K562 (cell line): Measurements from ENCODE around the gene NDP. TPM values are rescaled to one million over a fixed set of nuclear protein-coding genes. Genes with fewer than 3 reads are reported as not detected.

Source experiments
- ATAC-seq: fragments of 200-7000 bp; cut with Tn5 transposase; 3 replicates; pipeline ENCODE4 v1.9.1; 2020; ENCODE audit warnings: moderate library complexity
- BruUV-seq: library from RNA; stranded (reverse); fragments of 400-500 nt; replicated peaks from 2 replicates; lab custom pipeline; 2021; lab: Mats Ljungman, UMichigan
- CTCF ChIA-PET: fragments of 300-600 bp; formaldehyde crosslinking; extraction: SDS; loops from one replicate; lab custom pipeline; 2021; ENCODE audit warnings: low intra/inter-chr PET ratio; lab: Yijun Ruan, JAX
- POLR2A ChIA-PET: fragments of 300-600, 350-650 bp; sonication (Branson Sonifier 250); formaldehyde crosslinking; extraction: SDS; loops from one replicate; lab custom pipeline; 2021; ENCODE audit warnings: antibody characterized with exemption, inconsistent platforms; lab: Yijun Ruan, JAX
- DNase-seq, 4 experiments: peaks; one replicate each; pipeline versions ENCODE4 v3.0.0 to v3.0.0-alpha.2; 2011 to 2018; ENCODE audit warnings: low spot score in 3 of 4, mixed read lengths in 3 of 4; ENCODE audit errors: extremely low read depth in 1 of 4
- FAIRE-seq: peaks from 2 replicates; lab custom pipeline; 2011; peaks lifted over from hg19 to GRCh38; lab: Jason Lieb, UNC
- H2AFZ ChIP-seq: 2 replicates; pipeline ENCODE4 v1.6.0; 2011; ENCODE audit warnings: low read depth, low read length, control low read depth, inconsistent platforms
- H3K27ac ChIP-seq: fragments of 200-600 bp; 3 replicates; pipeline ENCODE4 v1.8.0; 2011; ENCODE audit warnings: low read depth, mild to moderate bottlenecking, control low read depth, inconsistent platforms, low read length, moderate library complexity, mixed read lengths; ENCODE audit errors: extremely low read depth
- H3K27me3 ChIP-seq, 2 experiments: fragments of 300-600 bp in 1 of 2; 2 replicates in 1 of 2; 3 replicates in 1 of 2; pipeline versions ENCODE4 v1.6.0 to v1.8.0; 2011; ENCODE audit warnings: inconsistent platforms in 2 of 2, low read length in 2 of 2, mild to moderate bottlenecking in 1 of 2, mixed read lengths in 1 of 2, moderate library complexity in 1 of 2; ENCODE audit not compliant: control insufficient read depth in 2 of 2, insufficient read depth in 2 of 2
- H3K36me3 ChIP-seq: fragments of 300-600 bp; 3 replicates; pipeline ENCODE4 v1.8.0; 2011; ENCODE audit warnings: mild to moderate bottlenecking, low read length, inconsistent platforms; ENCODE audit not compliant: control insufficient read depth, insufficient read depth
- H3K4me1 ChIP-seq, 2 experiments: fragments of 200-600 bp in 1 of 2; replicated peaks in 1 of 2; 2 replicates in 1 of 2; 3 replicates in 1 of 2; pipeline versions ENCODE4 v1.5.1 to v1.8.0; 2011; ENCODE audit warnings: inconsistent platforms in 2 of 2, low read length in 2 of 2, mild to moderate bottlenecking in 1 of 2, mixed read lengths in 1 of 2, moderate library complexity in 1 of 2; ENCODE audit not compliant: control insufficient read depth in 2 of 2, insufficient read depth in 2 of 2
- H3K4me2 ChIP-seq: 2 replicates; pipeline ENCODE4 v1.6.1; 2011; ENCODE audit warnings: low read length, control low read depth, inconsistent platforms, mixed read lengths; ENCODE audit not compliant: insufficient read depth
- H3K4me3 ChIP-seq: fragments of 200-600 bp; sonication (generic), shearing (Covaris generic); 2 replicates; pipeline ENCODE4 v1.5.1; 2016; ENCODE audit warnings: control low read depth, inconsistent platforms
- H3K79me2 ChIP-seq: fragments of 200-600 bp; 3 replicates; pipeline ENCODE4 v1.8.0; 2011; ENCODE audit warnings: low read length, inconsistent platforms; ENCODE audit not compliant: control insufficient read depth, insufficient read depth
- H3K9ac ChIP-seq, 2 experiments: 2 replicates each; pipeline versions ENCODE4 v1.6.0 to v1.6.1; 2011; ENCODE audit warnings: low read depth in 2 of 2, low read length in 2 of 2, control low read depth in 1 of 2, inconsistent platforms in 1 of 2, mild to moderate bottlenecking in 1 of 2, mixed read lengths in 1 of 2; ENCODE audit not compliant: insufficient read depth in 1 of 2
- H3K9me1 ChIP-seq: one replicate; pipeline ENCODE4 v1.6.0; 2011; ENCODE audit warnings: inconsistent platforms, mild to moderate bottlenecking, low read length, moderate library complexity; ENCODE audit not compliant: control insufficient read depth, insufficient read depth
- H3K9me3 ChIP-seq: replicated peaks from 2 replicates; pipeline ENCODE4 v1.5.1; 2011; ENCODE audit warnings: low read depth, low read length, inconsistent platforms; ENCODE audit not compliant: control insufficient read depth, insufficient read depth
- H4K20me1 ChIP-seq: replicated peaks from 2 replicates; pipeline ENCODE4 v1.6.1; 2011; ENCODE audit warnings: low read length, inconsistent platforms, mixed read lengths; ENCODE audit not compliant: control insufficient read depth, insufficient read depth
- BRD4 ChIP-seq: fragments of 200-600 bp; sonication (generic); IDR thresholded peaks from 2 replicates; pipeline ENCODE4 v1.6.1; 2017; ENCODE audit warnings: inconsistent platforms
- XRCC5 ChIP-seq: fragments of 200-400 bp; formaldehyde crosslinking; IDR thresholded peaks from 2 replicates; pipeline ENCODE4 v1.6.1; 2017; ENCODE audit warnings: low read depth, mild to moderate bottlenecking, low read length
- ZFP30 ChIP-seq: fragments of 250-450 bp; sonication (Bioruptor Pico); IDR thresholded peaks from 2 replicates; pipeline ENCODE4 v1.8.0; 2022; ENCODE audit warnings: moderate library complexity, mild to moderate bottlenecking, inconsistent platforms, borderline replicate concordance
- ZNF696 ChIP-seq: fragments of 250-450 bp; sonication (Bioruptor Pico); conservative IDR thresholded peaks from 2 replicates; pipeline ENCODE4 v1.4.0; 2020; ENCODE audit warnings: mild to moderate bottlenecking, moderate library complexity
- WGBS: fragments of 100-300 bp; shearing (Covaris generic); methylation state at CpG from one replicate; pipeline ENCODE4 v1.1.6; 2016; ENCODE audit warnings: low coverage, mixed read lengths; ENCODE audit not compliant: insufficient coverage; ENCODE audit errors: missing lambda C conversion rate; 5-methylcytosine and 5-hydroxymethylcytosine counted together
- in situ Hi-C: fragments of 300-500 bp; cut with MboI; formaldehyde crosslinking; loops from 4 replicates; pipeline ENCODE4 v1.15.0; 2018; ENCODE audit warnings: inconsistent platforms, mixed read lengths
- intact Hi-C: fragments of 100-400 bp; cut with micrococcal nuclease; formaldehyde crosslinking; loops from 2 replicates; pipeline ENCODE4 v1.14.2; 2022
- polyA plus RNA-seq, 8 experiments: library from polyadenylated mRNA; depleted of rRNA in 4 of 8; stranded (reverse) in 5 of 8; unstranded in 3 of 8; fragments of >200 nt; fragmentation: Nextera tagmentation in 2 of 8; fragmentation: Illumina TruSeq in 1 of 8; extraction: Ambion mirVana in 2 of 8; extraction: Trizol in 1 of 8; gene quantifications; 2 replicates each; pipeline versions ENCODE4 v1.2.1 to v1.2.3, GENCODE V29; 2011 to 2014; ENCODE audit warnings: inconsistent platforms in 1 of 8, missing spikeins in 1 of 8
- total RNA-seq, 7 experiments: library from RNA; depleted of rRNA in 6 of 7; stranded (reverse); fragments of >200 nt in 6 of 7; fragmentation: Illumina TruSeq in 2 of 7; extraction: Trizol in 2 of 7; gene quantifications; 2 replicates each; pipeline versions ENCODE4 v1.2.1 to v1.2.3, GENCODE V29; 2011 to 2021; ENCODE audit warnings: low replicate concordance in 1 of 7
- TF ChIP-seq, protein P1 (sequence below): fragments of 250-450 bp; sonication (Bioruptor Pico); IDR thresholded peaks from 2 replicates; pipeline ENCODE4 v1.5.0; 2021
- TF ChIP-seq, protein P2 (sequence below), 2 experiments: fragments of 450-650 bp; IDR thresholded peaks; 2 replicates each; pipeline ENCODE4 v1.6.1; 2016

Gene NDP
- total and polyA plus RNA-seq, 9 of the 15 experiments (the other 6 are each of a cell fraction or from before 2014, with no cell fraction given) = not detected

DNA sequence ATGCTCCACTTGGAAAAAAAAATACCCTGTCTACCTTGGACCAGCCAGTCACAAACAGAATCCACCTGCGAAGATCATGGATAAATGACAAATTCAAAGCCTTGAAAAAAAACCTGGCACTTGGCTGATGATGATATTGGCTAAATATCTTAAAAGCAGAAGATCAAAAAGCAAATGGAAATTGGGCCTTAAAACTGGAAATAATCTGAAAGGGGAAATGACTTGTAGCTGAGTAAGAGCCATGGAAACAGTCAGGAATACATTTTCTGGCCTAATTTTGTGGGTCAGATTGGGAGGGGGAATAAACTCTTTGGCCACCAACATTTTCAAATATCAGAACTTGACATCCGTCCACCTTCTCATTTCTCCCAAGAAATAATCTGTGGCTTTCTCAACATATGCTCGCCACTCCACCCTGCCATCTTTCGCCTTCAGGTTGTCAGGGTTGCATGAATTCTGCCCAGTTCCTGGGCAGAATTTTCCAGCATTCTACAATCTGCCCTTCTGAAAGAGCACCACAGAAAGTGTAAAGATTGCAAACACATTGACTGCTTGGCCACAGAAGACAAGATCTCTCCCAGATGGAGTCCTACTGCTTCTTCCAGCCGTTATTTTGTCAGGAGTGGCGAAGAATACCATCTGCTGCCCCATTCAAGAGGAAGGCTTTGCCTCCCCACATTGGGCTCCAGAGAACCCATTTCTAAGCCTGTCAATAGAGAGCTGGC, 1.7 kb upstream of the NDP start (continued):
- TF ChIP-seq, protein P1, sequence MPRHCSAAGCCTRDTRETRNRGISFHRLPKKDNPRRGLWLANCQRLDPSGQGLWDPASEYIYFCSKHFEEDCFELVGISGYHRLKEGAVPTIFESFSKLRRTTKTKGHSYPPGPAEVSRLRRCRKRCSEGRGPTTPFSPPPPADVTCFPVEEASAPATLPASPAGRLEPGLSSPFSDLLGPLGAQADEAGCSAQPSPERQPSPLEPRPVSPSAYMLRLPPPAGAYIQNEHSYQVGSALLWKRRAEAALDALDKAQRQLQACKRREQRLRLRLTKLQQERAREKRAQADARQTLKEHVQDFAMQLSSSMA (CRISPR knock-in tag) = no peak
- no peak for TF ChIP-seq XRCC5

DNA sequence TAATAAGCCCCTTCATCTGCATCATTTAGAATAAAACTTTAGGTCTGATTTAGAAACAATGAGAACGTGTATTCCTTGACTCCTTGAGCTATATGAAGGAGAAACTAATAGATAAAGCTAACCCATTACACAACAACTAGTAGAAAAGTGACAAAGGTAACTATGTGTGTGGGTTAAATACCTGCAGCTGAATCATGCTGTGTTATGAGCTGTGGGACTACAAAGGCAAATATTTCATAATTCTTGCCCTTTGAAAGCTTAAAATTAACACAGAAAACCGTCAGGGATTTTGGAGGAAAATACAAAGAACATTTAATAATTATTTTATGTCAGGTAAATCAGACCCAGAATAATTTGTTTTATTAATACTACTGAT, 898 bp upstream of the NDP start:
- Histone ChIP-seq H3K9ac (no peak overlapping the region), H3K79me2 (no peaks in the 10 kb centered on the region), H3K4me3 (no peak overlapping the region), H3K9me1 (no peaks in the 10 kb centered on the region), H2AFZ (no peak overlapping the region), H3K27me3 (peaks cover 3 to 22% of the 10 kb centered on the region in 2 experiments; a peak in 4 of 5 replicates), H3K4me2 (no peak overlapping the region), H3K27ac (no peak overlapping the region), H3K36me3 (no peaks in the 10 kb centered on the region), H3K4me1 (no peaks in the 10 kb centered on the region), H3K9me3 (no peaks in the 10 kb centered on the region), H4K20me1 (no peaks in the 10 kb centered on the region)
- intact Hi-C loops = no loop called here
- in situ Hi-C loops = loop anchor here (25.0 kb wide), 1 partner anchor 1088 kb away; no protein-coding TSS in a partner anchor
- FAIRE-seq = no peak
- no TSS peak for BruUV-seq
- ATAC-seq = no peak
- WGBS = 0% methylated on average over 2 of the region's 2 CpGs
- CTCF ChIA-PET = no interaction called here
- DNase-seq = no peak
- POLR2A ChIA-PET = no interaction called here
- TF ChIP-seq, protein P2, sequence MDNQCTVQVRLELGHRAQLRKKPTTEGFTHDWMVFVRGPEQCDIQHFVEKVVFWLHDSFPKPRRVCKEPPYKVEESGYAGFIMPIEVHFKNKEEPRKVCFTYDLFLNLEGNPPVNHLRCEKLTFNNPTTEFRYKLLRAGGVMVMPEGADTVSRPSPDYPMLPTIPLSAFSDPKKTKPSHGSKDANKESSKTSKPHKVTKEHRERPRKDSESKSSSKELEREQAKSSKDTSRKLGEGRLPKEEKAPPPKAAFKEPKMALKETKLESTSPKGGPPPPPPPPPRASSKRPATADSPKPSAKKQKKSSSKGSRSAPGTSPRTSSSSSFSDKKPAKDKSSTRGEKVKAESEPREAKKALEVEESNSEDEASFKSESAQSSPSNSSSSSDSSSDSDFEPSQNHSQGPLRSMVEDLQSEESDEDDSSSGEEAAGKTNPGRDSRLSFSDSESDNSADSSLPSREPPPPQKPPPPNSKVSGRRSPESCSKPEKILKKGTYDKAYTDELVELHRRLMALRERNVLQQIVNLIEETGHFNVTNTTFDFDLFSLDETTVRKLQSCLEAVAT (IDR thresholded peaks at IDR 0.05) = no peak
- TF ChIP-seq ZNF696 (CRISPR knock-in tag) (no peak), ZFP30 (no peak), BRD4 (no peak)
